Stimulated activated CD4-positive, alpha-beta T cell treated with anti-CD3 and anti-CD28 coated beads, Interleukin-2, amount 100 ng/mL, for 24 hours (primary cell): ENCODE data around the gene JUNB.

Experiments used
- DNase-seq, 2 donors: peaks; one replicate each; pipeline ENCODE4 v3.0.0-alpha.2; 2020

Gene JUNB

DNA sequence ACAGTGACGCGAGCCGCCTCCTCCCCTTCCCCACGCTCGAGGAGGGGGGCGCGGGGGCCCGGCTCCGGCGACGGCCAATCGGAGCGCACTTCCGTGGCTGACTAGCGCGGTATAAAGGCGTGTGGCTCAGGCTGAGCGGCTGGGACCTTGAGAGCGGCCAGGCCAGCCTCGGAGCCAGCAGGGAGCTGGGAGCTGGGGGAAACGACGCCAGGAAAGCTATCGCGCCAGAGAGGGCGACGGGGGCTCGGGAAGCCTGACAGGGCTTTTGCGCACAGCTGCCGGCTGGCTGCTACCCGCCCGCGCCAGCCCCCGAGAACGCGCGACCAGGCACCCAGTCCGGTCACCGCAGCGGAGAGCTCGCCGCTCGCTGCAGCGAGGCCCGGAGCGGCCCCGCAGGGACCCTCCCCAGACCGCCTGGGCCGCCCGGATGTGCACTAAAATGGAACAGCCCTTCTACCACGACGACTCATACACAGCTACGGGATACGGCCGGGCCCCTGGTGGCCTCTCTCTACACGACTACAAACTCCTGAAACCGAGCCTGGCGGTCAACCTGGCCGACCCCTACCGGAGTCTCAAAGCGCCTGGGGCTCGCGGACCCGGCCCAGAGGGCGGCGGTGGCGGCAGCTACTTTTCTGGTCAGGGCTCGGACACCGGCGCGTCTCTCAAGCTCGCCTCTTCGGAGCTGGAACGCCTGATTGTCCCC lies at the start of gene JUNB:
Gene JUNB, plus strand, starts transcription at position 142 of the 706 bp plus-strand sequence. Its CDS starts 286 bp downstream, at position 428.
- DNase-seq = peak; percentile 95 to 96

DNA sequence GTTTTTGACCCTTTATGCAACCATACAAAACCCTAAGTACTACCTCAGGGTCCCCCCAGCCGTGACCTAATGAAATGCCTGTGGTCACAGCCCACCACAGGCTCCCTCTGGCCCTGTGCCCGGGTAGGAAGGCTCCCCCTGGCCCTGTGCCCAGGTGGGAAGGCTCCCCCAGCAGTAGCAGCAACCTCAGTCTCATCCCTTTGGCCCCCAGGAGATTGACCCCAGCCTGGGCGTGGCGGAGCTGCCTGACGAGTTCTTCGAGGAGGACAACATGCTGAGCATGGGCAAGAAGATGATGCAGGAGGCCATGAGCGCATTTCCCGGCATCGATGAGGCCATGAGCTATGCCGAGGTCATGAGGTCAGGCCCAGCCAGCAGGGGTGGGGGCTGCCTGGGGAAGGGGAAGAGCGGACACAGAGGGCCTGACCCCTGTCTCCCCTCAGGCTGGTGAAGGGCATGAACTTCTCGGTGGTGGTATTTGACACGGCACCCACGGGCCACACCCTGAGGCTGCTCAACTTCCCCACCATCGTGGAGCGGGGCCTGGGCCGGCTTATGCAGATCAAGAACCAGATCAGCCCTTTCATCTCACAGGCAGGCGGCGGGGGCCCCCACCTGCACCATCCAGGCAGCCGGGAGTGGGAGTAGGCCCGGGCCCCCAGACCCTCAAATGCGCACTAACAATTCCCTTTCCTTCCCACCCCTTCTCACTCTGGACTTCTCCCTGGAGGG lies 46.0 kb upstream of the JUNB start:
- DNase-seq = no peak

DNA sequence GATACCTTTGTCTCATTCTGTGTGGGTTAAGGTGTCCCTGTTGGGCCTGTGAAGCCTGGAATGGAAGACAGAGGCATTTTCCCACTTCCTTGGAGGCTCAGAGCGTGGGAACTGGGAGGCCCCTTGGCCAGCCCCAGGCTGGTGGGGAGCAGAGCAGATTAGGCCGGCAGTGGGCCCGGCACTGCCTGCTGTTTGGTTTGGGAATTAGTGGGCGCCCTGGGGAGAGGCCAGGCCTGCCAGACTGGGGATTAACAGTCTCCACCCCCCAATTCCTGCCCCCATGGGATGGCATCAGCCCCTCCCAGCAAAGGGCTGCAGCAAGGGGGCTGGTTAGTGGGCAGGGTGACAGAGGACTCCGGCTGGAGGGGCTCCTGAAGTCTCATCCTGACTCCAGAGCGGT lies 42.8 kb upstream of the JUNB start:
- no peak for DNase-seq

DNA sequence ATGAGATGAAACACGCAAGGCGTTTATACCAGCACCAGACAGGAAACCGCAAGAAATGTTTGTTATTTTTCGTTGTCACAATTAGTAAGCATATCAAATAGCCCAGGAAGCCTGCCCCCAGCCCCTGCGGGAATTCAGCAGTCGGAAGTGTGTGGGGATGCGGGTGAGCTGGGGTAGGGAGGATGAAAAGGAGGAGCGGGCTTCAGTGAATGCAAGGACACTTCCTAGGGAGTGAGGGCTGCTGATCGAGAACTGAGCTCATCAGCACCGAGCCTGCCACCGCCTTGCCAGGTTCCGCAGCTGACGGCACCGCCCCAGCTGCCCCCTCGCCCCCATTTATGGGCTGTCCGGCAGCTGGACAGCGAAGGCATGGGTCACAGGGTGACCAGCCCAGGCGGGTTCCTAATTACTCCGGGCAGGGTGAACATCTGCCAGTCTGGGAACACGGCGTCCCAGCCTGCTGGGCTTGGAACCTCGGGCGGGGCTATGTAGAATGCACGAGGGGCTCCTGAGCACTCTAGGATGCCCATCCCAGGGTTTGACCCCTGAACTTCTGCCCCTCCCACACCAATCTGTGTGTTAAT lies 41.3 kb upstream of the JUNB start:
- DNase-seq = no peak

DNA sequence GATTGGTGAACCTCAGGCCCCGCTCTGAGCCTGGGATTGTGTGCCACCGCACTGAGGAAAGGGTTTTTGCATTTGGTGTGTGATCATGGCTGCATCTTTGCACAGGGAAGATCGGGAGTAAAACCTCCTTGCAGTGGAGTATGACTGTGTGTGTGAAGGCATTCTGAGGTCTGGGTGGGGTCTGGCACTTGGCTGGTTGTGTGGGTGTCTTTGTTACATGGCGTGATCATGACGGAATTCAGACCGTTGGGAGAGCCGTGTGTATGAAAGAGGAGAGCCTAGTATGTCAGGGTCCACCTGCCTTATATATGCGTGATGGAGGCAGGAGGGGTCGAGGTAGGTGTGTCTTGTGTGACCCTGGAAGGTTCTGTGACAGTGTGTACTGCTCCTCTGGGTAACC lies 40.4 kb upstream of the JUNB start:
- no peak for DNase-seq

DNA sequence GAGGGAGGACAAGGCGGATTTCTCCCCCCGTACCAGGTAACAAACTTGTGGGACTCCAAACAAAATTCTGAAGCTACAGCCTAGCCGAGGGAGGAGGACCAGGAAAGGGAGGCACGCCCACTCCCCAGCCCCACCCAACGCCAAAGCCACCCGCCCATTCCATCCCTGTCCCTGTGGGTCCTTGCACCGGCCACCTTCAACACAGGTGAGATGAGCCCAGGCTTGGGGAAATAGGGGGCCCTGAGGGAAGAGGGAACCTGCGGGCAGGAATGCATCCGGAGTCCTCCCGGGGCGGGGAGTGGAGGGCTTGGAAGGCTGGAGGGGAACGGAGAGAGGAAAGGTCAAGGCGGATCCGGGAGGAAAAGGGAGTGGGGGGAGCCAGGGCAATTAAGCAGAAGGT lies 39.7 kb upstream of the JUNB start, which contains the start of gene BEST2:
Gene BEST2, plus strand, starts transcription at position 157 of the 400 bp plus-strand sequence. CDS start 802 bp downstream, outside the sequence.
- no peak for DNase-seq

DNA sequence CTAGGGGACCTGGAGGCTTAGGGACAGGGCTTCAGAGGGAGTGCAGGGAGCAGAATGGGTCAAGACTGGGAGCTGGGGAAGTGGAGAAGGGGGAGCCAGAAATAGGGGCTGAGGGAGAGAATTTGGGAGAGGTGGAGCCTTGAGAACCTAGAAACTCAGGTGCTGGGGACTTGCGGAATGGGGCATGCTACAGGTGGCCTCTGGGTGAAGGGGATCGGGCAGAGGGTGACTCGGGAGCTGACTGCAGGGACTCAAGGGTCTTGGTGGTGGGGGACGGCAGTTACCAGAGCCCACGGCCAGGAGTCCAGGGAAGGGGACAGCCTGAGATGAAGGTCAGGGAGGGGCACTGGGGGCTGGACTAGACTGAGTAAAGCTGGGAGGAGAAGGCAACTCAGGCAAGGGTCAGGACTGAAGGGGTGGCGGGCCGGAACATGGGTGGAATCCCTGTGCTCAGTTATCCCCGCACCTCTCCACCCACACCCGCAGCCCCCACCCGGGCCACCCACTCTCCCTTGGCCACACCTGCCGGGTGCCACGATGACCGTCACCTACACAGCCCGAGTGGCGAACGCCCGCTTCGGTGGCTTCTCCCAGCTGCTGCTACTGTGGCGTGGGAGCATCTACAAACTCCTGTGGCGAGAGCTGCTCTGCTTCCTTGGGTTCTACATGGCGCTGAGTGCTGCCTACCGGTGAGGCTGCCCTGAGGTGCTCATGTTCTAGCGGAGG lies 39.1 kb upstream of the JUNB start:
- DNase-seq = no peak

DNA sequence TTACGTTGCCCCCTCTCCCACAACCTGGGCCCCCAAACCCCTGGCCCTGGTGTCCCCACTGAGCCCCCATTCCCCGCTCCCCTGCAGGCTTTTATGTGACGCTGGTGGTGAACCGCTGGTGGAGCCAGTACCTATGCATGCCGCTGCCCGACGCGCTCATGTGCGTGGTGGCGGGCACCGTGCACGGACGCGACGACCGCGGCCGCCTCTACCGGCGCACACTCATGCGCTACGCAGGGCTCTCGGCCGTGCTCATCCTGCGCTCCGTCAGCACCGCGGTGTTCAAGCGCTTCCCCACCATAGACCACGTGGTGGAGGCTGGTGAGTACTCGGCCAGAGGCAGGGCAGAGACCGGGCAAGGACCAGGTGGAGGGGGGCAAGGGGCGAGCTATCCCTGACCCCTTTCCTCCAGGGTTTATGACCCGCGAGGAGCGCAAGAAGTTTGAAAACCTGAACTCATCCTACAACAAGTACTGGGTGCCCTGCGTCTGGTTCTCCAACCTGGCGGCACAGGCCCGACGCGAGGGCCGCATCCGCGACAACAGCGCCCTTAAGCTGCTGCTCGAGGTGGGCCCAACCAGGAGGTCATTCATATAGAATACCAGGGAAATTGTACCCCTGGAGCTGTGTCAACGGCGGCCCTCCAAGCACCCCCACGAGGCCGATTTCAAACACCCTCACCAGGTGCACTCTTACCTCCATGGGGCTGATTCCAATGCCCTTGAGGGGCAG lies 36.7 kb upstream of the JUNB start:
- DNase-seq = no peak

DNA sequence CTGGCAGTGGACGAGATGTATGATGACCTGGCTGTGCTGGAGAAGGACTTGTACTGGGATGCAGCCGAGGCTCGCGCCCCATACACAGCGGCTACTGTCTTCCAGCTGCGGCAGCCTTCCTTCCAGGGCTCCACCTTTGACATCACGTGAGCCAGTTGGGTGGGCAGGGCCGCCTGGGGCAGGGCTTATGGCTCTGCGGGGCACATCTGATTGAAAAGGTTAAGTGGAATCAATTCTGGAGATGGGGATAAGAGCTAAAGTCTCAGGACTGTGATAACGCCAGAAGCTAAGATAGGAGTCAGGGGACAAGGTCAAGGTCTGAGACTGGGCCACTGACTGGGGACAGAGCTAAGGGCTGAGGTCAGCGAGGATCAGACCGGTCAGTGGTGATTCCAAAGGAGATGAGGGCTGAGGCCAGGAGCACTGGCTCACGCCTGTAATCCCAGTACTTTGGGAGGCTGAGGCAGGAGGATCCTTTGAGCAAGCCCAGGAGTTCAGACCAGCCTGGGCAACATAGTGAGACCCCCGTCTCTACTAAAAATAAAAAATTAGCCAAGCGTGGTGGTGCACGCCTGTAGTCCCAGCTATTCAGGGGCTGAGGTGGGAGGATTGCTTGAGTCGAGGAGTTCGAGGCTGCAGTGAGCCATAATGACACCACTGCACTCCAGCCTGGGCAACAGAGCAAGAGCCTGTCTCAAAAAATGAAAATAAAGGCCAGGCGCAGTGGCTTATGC lies 35.0 kb upstream of the JUNB start:
- no peak for DNase-seq

DNA sequence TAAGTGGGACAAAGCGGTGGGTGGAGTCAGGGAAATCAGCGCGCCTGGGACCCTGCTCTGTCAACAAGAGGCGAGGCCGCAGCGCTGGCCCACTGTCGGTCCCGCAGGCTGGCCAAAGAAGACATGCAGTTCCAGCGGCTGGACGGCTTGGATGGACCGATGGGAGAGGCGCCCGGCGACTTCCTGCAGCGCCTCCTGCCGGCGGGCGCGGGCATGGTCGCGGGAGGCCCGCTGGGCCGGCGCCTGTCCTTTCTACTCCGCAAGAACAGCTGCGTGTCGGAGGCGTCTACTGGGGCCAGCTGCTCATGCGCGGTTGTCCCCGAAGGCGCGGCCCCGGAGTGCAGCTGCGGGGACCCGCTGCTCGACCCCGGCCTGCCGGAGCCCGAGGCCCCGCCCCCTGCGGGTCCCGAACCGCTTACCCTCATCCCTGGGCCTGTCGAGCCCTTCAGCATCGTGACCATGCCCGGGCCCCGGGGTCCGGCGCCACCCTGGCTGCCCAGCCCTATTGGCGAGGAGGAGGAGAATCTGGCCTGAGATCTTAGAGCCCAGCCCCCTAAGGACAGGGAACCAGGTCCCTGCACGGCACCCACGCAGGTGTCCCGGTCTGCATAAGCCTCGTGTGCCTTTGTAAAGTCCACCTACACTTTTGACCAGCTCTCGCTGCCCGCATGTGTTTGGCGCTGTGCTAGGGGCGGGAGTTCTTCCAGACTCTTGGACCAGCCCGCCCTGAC lies 33.6 kb upstream of the JUNB start:
- DNase-seq = peak; percentile 71 to 79

DNA sequence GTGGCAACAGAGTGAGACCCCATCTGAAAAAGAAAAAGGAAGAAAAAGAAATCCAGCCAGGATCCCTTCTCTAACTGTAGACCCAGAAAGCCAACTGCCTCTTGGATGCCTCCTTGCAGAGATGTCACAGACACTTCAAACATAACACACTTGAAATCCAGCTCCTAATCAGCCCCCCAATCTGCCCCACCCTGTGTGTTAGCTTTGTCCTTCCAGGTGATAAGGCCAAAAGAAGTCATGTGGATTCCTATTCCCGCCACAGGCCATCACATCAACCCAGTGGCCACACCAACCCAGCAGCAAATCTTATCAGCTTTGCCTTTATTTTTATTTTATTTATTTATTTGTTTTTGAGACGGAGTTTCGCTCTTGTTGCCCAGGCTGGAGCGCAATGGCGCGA lies 31.6 kb upstream of the JUNB start:
- DNase-seq = no peak

DNA sequence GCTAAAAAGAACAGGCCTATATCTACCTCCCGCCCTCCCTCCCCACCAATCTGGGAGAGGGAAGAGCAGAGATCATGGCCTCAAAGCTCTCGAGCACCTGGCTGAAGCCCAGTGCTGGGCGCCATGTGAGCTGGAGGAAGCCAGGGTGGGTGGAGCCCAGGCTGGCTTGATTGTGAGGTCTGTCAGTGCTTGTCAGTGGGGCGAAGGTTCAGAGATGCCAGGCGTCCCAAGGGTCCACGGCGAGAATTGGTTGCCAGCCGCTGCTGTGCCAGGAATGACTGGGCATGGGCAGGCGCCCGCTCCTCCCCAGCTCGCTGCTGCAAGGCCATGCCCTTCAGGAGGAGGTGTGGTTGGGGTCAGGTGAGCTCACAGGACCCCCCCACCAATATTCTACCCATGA lies 28.2 kb upstream of the JUNB start:
- DNase-seq = no peak

DNA sequence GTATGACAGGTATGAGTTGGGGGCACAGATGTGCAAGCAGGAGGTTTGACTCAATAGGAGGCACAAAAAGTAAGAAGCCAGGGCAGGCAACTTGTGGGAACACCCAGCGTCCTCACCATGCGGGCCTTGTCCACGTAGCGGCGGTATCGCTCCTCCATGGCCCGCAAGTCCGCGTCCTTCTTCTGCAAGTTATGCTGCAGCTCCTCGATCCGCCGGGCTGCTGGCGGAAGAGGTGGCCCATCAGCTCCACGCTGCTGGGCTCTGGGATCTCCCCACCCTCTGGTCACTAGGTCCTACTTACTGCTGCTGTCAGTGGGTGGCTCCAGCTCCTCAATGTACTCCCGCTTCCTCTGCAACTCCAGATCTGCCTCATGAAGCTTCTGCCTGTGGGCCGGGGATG lies 26.6 kb upstream of the JUNB start:
- no peak for DNase-seq

DNA sequence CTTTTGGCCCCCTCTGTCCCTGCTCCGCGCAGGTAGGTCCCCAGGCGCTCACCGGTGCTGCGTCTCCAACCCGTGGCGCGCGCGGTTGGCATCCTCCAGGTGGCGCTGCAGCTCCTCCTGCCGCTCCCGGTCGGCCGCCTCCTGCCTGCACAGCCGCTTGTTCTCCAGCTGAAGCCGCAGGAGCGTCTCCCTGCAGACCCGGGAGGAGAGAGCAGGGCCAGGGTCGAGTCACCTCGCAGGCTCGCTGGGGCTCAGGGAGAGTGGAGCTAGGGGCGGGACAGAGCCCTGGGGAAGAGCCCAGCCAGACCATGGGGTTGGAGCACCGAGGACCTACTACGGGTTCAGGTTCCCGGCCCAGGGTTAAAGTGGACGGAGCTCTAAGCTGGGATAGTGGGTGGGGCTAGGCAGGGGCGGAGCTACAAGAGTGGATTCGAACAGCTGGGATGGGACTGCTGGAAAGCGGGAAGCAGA lies 25.2 kb upstream of the JUNB start:
- DNase-seq = peak in 1 of 2 donors; percentile 83

DNA sequence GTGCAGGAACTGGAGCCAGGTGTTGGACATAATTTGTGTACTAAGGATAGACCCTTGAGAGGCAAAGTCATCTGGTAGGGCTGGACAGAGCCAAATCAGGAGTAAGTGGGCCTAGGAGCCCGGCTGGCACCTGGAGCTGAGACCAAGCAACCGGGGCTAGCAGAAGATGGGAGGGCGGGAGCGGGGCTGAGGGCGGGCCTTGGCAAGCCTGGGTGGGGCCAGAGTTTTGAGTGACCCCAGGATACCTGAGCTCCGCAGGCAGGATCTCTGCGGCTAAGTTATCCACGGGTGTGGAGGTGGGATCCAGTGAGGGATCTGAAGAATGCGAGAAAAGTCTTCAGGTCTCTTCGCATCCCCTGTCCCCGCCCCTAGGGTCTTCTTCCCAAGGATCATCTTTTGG lies 24.1 kb upstream of the JUNB start:
- DNase-seq = no peak

DNA sequence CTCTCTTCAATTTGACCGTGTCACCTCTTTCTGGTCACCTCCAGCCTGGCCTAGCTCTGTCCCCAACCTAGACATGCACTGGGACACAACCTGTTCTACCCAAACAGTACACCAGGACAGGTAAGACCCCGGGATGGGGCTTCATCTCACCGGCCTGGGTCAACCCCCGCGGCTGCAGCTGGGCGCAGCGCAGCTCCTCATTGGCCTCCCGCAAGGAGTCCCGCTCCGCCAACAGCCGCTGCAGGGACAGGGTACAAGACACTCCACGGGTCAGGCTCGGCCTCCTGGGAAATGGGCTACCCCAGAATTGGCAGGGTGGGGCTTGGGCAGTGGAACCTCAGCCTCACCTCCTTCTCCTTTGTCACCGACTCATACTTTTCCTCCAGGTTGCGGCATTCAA lies 23.6 kb upstream of the JUNB start:
- DNase-seq = no peak

DNA sequence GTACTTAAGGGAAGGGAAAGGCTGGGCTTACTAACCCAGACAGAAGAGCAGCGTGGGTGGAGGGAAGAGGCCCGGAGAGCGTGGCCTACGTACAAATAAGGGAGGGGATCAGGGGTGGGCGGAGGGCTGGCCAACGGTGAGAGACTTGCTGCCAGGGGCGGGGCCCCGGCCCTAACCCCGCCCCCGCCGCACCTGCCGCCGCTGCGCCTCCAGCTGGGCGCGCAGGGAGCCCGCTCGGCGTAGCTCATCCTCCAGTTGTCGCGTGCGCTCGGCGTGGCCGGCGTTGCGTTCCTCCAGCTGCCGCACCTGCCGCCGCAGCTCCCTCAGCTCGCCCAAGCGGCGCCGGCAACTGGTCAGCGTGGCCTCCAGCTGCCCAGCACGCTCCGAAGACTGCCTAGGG lies 21.6 kb upstream of the JUNB start:
- DNase-seq = peak; percentile 65 to 69

DNA sequence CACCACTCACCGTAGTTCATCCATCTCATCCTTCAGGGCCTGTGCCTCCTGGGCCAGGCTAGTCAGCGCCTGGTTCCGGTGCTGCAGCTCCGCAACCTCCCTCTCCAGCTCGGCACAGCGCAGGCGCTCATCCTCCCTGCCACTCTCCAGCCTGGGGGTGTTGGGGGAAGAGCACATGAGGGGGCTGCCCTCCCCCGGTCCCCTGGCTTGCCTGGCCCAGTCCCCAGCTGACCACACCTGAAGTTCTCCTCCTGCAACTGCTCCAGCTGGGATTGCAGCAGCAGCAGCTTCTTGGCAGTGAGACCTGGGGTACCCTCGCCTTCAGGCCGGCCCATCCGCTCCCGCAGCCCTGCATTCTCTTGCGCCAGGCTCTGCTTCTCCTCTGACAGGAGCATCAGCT lies 20.4 kb upstream of the JUNB start:
- no peak for DNase-seq

DNA sequence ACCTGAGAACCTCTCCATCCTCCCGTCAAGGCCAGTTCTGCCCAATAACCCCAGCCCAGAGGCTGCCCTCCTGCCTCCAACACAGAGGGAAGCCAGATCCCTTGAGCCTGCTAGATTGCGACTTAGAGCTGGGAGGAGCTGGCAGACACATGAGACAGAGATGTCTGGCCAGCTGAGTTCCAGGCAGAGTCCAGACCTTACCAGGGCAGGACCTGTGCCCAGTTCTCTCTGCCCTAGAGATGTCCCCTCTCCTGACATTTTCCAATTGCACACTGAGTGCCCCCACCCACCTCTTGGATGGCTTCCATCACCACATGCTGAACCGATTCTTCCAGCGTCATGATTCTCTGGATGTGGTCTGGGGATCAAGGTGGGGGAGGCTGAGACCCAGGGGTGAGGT lies 19.0 kb upstream of the JUNB start:
- no peak for DNase-seq

DNA sequence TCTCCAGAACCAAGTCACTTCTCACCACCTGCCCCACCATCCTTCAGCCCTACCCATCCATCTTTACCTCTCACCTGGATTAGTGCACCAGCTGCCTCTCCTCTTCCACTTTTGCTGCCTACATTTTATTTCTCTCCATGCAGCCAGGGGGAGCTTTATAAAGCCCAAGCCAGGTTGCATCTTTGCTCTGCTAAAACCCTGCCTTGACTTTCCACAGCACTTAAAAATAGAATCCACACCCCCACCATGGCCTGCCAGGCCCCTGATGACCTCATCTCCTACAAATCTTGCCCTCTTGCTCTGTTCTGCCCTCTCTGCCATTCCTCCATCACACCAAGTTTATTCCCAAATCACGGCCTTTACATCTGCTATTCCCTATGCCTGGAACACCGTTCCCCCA lies 17.7 kb upstream of the JUNB start:
- no peak for DNase-seq
